Activated CD4-positive, alpha-beta T cell treated with anti-CD3 and anti-CD28 coated beads, Interleukin-2, amount 10 ng/mL, durations not matched to agents 7 days and 5 days (primary cell): ENCODE data around the gene AGBL5. TPM values are rescaled to one million over a fixed set of nuclear protein-coding genes. Genes with fewer than 3 reads are reported as not detected.
A peak's percentile ranks its signal among the peaks of the same experiment; 100 is the strongest.
"Not testable (repeated sequence)": the region's sequence is repeated elsewhere in the genome, so short reads cannot be mapped to it uniquely, and the experiment has no call there.

ENCODE experiments used
- CTCF ChIA-PET: fragments of 350-600 bp; sonication (Branson Sonifier 250); formaldehyde crosslinking; loops from one replicate; lab custom pipeline; 2021; ENCODE audit warnings: antibody characterized with exemption; lab: Charles Lee
- POLR2A ChIA-PET: fragments of 350-600 bp; sonication (Branson Sonifier 250); formaldehyde crosslinking; loops from one replicate; lab custom pipeline; 2021; ENCODE audit warnings: antibody characterized with exemption; lab: Charles Lee
- DNase-seq: peaks from one replicate; pipeline ENCODE4 v3.0.0-alpha.2; 2020
- H3K27ac Mint-ChIP-seq: one replicate; pipeline ENCODE4 v1.8.0; 2021; ENCODE audit warnings: mild to moderate bottlenecking, moderate library complexity, mixed read lengths
- H3K27me3 Mint-ChIP-seq: one replicate; pipeline ENCODE4 v1.8.0; 2021; ENCODE audit warnings: mixed read lengths
- H3K36me3 Mint-ChIP-seq: one replicate; pipeline ENCODE4 v1.8.0; 2021; ENCODE audit warnings: low read depth, mixed read lengths
- H3K4me1 Mint-ChIP-seq: one replicate; pipeline ENCODE4 v1.8.0; 2021; ENCODE audit warnings: mixed read lengths
- H3K4me3 Mint-ChIP-seq: one replicate; pipeline ENCODE4 v1.8.0; 2021; ENCODE audit warnings: mild to moderate bottlenecking, moderate library complexity, mixed read lengths
- H3K9me3 Mint-ChIP-seq: one replicate; pipeline ENCODE4 v1.8.0; 2021; ENCODE audit warnings: mixed read lengths
- total RNA-seq, 2 experiments: library from RNA; stranded (reverse); gene quantifications; one replicate each; pipeline ENCODE4 v1.2.3, GENCODE V29; 2021

Gene AGBL5
- total RNA-seq, 2 experiments from 2014 or later = 17.9 to 19.1 TPM

DNA sequence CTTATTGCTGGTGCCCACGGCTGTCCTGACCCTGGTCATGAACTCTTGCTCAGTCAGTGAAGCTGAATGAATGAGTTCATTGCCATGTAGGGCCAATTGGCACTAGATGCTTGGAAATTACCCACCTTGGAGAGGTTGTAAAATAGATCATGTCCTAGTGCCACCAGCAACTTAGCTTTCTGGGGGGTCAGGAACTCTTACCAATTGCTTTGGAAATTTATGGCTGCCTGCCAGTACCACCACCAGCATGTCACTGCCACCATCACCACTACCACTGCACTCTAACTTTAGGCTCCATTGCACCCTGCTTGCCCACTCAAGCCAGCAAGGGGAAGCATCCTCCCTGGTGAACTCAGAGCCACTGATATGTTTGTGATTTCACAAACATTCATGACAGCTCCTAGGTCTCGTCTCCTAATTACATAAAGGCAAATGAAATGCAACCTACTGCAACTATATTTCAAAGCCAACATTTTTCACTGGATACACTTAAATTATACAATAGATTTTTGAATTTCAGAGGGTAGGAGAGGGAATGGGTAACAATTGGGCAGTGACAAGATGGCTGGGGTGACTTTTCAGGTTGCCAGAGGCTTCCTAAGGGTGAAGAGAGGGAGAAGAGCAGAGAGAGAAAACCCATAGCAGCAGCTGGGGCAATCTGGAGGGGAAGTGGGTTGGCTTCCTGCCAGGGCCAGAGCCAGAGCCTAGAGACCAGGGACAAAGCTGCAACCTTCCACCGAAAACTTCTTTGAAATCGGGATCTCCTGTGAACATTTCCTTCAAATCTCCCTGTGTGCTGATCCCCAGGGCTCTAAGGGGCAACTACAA is 23.5 kb downstream of the AGBL5 start:
- DNase-seq = peak; percentile 59
- H3K4me3 Mint-ChIP-seq = peak overlapping the region; percentile 31
- CTCF ChIA-PET = interaction anchor here (0.5 to 8.7 kb wide), 7 partner anchors 7 to 595 kb away, joined by 3 to 44 read pairs (median 4); partner anchors contain the start of gene KHK
- H3K27me3 Mint-ChIP-seq = peaks cover 2% of the 10 kb centered on the region
- no peaks in the 10 kb centered on the region for H3K9me3 Mint-ChIP-seq
- H3K4me1 Mint-ChIP-seq = peaks cover 62% of the 10 kb centered on the region
- POLR2A ChIA-PET = interaction anchor here (0.6 kb wide), 1 partner anchor 24 kb away, joined by 3 read pairs; no protein-coding TSS in a partner anchor
- peak overlapping the region; percentile 93 for H3K27ac Mint-ChIP-seq
- peaks cover 12% of the 10 kb centered on the region for H3K36me3 Mint-ChIP-seq

DNA sequence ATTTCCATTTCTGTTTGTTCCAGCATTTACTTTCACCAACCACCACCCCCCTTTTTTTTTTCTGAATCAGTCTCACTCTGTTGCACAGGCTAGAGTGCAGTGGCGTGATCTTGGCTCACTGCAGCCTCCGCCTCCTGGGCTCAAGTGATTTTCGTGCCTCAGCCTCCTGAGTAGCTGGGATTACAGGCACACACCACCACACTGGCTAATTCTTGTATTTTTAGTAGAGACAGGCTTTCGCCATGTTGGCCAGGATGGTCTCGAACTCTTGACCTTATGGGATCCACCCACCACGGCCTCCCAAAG is 24.1 kb downstream of the AGBL5 start:
- POLR2A ChIA-PET, DNase-seq, H3K36me3 Mint-ChIP-seq, H3K27me3 Mint-ChIP-seq, H3K9me3 Mint-ChIP-seq: not testable (repeated sequence)
- CTCF ChIA-PET = interaction anchor here (0.6 to 3.2 kb wide), 3 partner anchors 22 to 315 kb away, joined by 3 to 11 read pairs (median 4); no protein-coding TSS in a partner anchor
- peaks cover 62% of the 10 kb centered on the region for H3K4me1 Mint-ChIP-seq
- peak overlapping the region; percentile 31 for H3K4me3 Mint-ChIP-seq
- H3K27ac Mint-ChIP-seq = peak overlapping the region; percentile 93

DNA sequence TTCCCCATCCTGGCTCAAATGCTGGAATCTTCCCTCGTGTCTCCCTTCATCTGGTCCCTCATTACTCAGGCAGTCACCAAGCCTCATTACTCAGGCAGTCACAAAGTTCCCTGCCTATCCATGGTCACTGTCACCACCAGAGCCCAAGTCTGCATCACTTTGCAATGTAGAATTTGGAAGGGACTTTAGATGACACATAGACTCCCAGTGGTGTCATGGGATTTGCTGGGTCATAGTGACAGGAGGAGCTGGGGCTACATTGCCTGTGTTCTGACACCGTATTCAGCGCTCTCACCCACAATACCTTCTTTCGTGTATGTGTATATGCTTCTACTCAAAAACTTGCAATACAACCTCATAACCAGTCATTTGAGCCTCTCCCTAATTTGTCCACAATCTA is 24.9 kb downstream of the AGBL5 start:
- peaks cover 61% of the 10 kb centered on the region for H3K4me1 Mint-ChIP-seq
- H3K4me3 Mint-ChIP-seq = no peak overlapping the region
- no peaks in the 10 kb centered on the region for H3K9me3 Mint-ChIP-seq
- DNase-seq = no peak
- ChIA-PET CTCF (interaction anchor here (1.5 kb wide), 1 partner anchor 195 kb away, joined by 3 read pairs; no protein-coding TSS in a partner anchor), POLR2A (no interaction called here)
- H3K27ac Mint-ChIP-seq = peak overlapping the region; percentile 10
- peaks cover 2% of the 10 kb centered on the region for H3K27me3 Mint-ChIP-seq
- H3K36me3 Mint-ChIP-seq = peaks cover 3% of the 10 kb centered on the region

- Mint-ChIP-seq H3K9me3 (no peaks in the 10 kb centered on the region), H3K36me3 (peaks cover 3% of the 10 kb centered on the region), H3K27me3 (peaks cover 2% of the 10 kb centered on the region), H3K27ac (no peak overlapping the region), H3K4me3 (no peak overlapping the region), H3K4me1 (peaks cover 64% of the 10 kb centered on the region)
- DNase-seq = no peak
- ChIA-PET CTCF (interaction anchor here (0.6 to 1.5 kb wide), 2 partner anchors 21 to 194 kb away, joined by 3 read pairs; no protein-coding TSS in a partner anchor), POLR2A (no interaction called here)
Measured at GRCh38 chr2:27077231-27077630, 25.8 kb downstream of the AGBL5 start.

DNA sequence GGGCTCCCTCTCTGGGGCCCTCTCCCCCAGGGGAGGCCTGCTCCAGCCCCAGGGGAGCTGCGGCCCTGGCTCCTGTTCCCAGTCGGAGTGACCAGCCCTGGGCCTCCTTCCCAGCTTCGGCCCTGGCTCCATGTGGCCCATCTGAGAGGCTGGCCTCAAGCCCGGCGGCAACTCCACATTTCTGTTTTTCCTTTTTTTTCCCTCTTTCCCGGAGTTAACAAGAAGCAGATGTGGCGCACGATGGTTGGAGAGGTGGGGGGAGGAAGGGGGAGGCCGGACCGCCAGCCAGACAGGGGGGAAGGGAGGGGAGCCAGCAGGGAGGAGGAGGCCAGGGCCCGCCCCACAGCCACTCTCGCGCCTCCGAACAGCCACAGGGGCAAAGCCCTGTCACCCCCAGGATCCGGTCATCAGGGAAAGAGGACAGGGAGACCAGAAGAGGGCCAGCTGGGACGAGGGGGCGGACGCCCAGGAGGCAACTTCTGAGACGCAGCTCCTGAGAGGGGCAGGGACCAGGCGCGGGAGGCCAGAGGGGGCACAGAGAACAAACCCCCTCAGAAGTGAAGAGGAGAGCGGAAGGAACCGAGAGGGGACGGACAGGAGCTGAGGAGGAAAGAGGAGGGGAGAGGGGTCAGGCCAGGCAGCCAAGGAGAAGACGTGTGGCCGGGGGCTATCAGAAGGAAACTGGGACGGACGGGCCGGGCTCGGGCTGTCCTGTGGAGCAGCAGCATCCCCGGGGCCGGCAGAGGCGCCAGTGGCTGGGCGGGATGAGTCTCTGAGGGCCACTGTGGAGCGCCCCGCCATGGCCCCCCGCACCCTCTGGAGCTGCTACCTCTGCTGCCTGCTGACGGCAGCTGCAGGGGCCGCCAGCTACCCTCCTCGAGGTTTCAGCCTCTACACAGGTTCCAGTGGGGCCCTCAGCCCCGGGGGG is 27.1 kb downstream of the AGBL5 start, which contains the start of gene EMILIN1:
TSS of gene EMILIN1 (plus strand) at position 349 of the 928 bp plus-strand sequence. CDS start at position 800, 451 bp downstream.
- H3K9me3 Mint-ChIP-seq = no peaks in the 10 kb centered on the region
- CTCF ChIA-PET = interaction anchor here (0.7 kb wide), 1 partner anchor 63 kb away, joined by 3 read pairs; no protein-coding TSS in a partner anchor
- H3K27ac Mint-ChIP-seq = no peak within 1 kb of the TSS
- POLR2A ChIA-PET = no interaction called here
- H3K36me3 Mint-ChIP-seq = peaks cover 3% of the 10 kb centered on the region
- peaks cover 56% of the 10 kb centered on the region for H3K4me1 Mint-ChIP-seq
- H3K4me3 Mint-ChIP-seq = no peak within 1 kb of the TSS
- H3K27me3 Mint-ChIP-seq = peaks cover 2% of the 10 kb centered on the region
- DNase-seq = no peak

DNA sequence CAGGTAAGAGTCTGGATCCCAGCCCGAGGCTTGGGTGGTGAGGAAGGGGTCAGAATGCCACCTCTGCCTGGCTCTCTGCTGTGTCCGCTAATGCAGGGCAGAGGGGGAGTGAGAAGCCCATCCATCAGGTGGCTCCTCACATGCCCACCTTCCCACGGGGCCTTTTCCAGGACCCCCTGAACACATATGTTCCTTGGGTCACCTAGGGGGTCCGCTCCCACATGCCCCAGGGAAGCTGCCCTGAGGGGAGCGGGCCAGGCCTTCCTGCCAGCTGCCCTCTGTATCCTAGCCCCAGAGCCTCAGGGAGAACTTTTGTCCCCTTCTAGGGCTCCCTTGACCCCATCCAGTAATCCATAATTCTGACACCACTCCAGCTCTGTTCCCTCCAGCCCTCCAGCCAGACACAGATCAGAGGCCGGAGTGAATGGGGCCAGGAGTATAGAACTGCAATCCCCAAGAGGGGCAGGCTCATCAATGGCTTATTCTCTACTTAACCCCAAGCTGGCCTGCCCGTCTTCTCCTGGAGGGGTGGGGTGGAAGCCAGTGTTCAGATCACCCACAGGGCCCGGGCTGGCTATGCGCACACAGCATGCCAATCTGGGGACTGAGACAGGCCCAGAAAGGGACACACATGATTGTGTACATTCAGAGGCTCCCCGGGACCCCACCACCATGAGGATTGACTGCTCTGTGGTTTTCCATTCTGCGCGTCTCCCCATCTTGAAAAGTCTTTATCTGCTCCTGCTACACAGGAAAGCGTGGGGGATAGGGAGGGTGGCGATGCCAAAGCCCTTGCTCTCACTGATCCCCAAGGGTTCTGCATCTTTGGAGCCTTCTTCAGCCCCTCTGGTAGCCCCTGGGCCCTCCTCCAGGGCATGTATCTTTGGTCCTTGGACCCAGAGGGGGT is 28.0 kb downstream of the AGBL5 start:
- DNase-seq = no peak

GRCh38 chr2:27080140-27080469 is 28.6 kb downstream of the AGBL5 start:
- Mint-ChIP-seq H3K4me1 (peaks cover 54% of the 10 kb centered on the region), H3K9me3 (no peaks in the 10 kb centered on the region), H3K36me3 (no peaks in the 10 kb centered on the region), H3K4me3 (no peak overlapping the region), H3K27ac (no peak overlapping the region), H3K27me3 (peaks cover 2% of the 10 kb centered on the region)
- ChIA-PET POLR2A (no interaction called here), CTCF (interaction anchor here (1.5 to 4.3 kb wide), 5 partner anchors 10 to 223 kb away, joined by 6 to 44 read pairs (median 14); partner anchors contain the start of genes AGBL5 and OST4)
- no peak for DNase-seq

More for the DNA sequence above, 28.0 kb downstream of the AGBL5 start:
- Mint-ChIP-seq H3K9me3 (no peaks in the 10 kb centered on the region), H3K4me1 (peaks cover 55% of the 10 kb centered on the region), H3K4me3 (no peak overlapping the region), H3K27me3 (peaks cover 2% of the 10 kb centered on the region), H3K27ac (no peak overlapping the region), H3K36me3 (no peaks in the 10 kb centered on the region)
- ChIA-PET POLR2A (no interaction called here), CTCF (interaction anchor here (2.4 to 4.3 kb wide), 2 partner anchors 9 to 24 kb away, joined by 15 to 44 read pairs; partner anchors contain the start of gene OST4)

DNA sequence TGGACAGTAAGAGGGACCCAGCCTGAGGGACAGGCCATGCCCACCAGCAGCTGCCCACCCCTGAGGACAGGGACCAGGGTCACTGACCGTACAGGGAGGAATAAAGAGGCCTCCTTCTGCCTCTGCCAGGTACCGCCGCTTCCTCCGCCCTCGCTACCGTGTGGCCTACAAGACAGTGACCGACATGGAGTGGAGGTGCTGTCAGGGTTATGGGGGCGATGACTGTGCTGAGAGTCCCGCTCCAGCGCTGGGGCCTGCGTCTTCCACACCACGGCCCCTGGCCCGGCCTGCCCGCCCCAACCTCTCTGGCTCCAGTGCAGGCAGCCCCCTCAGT is 29.1 kb downstream of the AGBL5 start:
- Mint-ChIP-seq H3K9me3 (no peaks in the 10 kb centered on the region), H3K36me3 (no peaks in the 10 kb centered on the region), H3K4me3 (peak overlapping the region; percentile 49), H3K27ac (peak overlapping the region; percentile 98), H3K27me3 (peaks cover 2% of the 10 kb centered on the region), H3K4me1 (peaks cover 54% of the 10 kb centered on the region)
- DNase-seq = no peak
- ChIA-PET CTCF (interaction anchor here (0.9 to 4.3 kb wide), 9 partner anchors 10 to 223 kb away, joined by 3 to 44 read pairs (median 6); partner anchors contain the start of genes AGBL5 and OST4), POLR2A (interaction anchor here (0.8 to 1.0 kb wide), 2 partner anchors 9 to 30 kb away, joined by 4 to 9 read pairs; partner anchors contain the start of gene OST4)

DNA sequence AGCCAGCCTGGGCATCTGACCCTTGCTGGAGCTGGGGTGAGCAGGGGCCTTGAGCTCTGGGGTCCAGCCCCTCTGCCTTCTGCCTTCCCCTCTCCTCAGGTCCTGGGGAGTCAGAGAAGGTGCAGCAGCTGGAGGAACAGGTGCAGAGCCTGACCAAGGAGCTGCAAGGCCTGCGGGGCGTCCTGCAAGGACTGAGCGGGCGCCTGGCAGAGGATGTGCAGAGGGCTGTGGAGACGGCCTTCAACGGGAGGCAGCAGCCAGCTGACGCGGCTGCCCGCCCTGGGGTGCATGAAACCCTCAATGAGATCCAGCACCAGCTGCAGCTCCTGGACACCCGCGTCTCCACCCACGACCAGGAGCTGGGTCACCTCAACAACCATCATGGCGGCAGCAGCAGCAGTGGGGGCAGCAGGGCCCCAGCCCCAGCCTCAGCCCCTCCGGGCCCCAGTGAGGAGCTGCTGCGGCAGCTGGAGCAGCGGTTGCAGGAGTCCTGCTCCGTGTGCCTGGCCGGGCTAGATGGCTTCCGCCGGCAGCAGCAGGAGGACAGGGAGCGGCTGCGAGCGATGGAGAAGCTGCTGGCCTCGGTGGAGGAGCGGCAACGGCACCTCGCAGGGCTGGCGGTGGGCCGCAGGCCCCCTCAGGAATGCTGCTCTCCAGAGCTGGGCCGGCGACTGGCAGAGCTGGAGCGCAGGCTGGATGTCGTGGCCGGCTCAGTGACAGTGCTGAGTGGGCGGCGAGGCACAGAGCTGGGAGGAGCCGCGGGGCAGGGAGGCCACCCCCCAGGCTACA is 30.7 kb downstream of the AGBL5 start:
- CTCF ChIA-PET = interaction anchor here (0.6 to 4.6 kb wide), 9 partner anchors 12 to 313 kb away, joined by 3 to 44 read pairs (median 6); partner anchors contain the start of genes AGBL5 and OST4
- peak overlapping the region; percentile 98 for H3K27ac Mint-ChIP-seq
- POLR2A ChIA-PET = no interaction called here
- no peak overlapping the region for H3K4me3 Mint-ChIP-seq
- peaks cover 46% of the 10 kb centered on the region for H3K4me1 Mint-ChIP-seq
- H3K9me3 Mint-ChIP-seq = no peaks in the 10 kb centered on the region
- no peaks in the 10 kb centered on the region for H3K36me3 Mint-ChIP-seq
- peaks cover 2% of the 10 kb centered on the region for H3K27me3 Mint-ChIP-seq
- no peak for DNase-seq

DNA sequence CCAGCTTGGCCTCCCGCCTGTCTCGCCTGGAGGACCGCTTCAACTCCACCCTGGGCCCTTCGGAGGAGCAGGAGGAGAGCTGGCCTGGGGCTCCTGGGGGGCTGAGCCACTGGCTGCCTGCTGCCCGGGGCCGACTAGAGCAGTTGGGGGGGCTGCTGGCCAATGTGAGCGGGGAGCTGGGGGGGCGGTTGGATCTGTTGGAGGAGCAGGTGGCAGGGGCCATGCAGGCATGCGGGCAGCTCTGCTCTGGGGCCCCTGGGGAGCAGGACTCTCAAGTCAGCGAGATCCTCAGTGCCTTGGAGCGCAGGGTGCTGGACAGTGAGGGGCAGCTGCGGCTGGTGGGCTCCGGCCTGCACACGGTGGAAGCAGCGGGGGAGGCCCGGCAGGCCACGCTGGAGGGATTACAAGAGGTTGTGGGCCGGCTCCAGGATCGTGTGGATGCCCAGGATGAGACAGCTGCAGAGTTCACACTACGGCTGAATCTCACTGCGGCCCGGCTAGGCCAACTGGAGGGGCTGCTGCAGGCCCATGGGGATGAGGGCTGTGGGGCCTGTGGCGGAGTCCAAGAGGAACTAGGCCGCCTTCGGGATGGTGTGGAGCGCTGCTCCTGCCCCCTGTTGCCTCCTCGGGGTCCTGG is 31.4 kb downstream of the AGBL5 start:
- peaks cover 1% of the 10 kb centered on the region for H3K27me3 Mint-ChIP-seq
- POLR2A ChIA-PET = no interaction called here
- H3K27ac Mint-ChIP-seq = peak overlapping the region; percentile 54
- H3K9me3 Mint-ChIP-seq = no peaks in the 10 kb centered on the region
- no peak overlapping the region for H3K4me3 Mint-ChIP-seq
- no peaks in the 10 kb centered on the region for H3K36me3 Mint-ChIP-seq
- CTCF ChIA-PET = interaction anchor here (0.6 to 4.6 kb wide), 6 partner anchors 12 to 313 kb away, joined by 3 to 44 read pairs (median 4); partner anchors contain the start of genes AGBL5 and OST4
- DNase-seq = no peak
- H3K4me1 Mint-ChIP-seq = peaks cover 48% of the 10 kb centered on the region
